Stimulated activated CD4-positive, alpha-beta T cell treated with anti-CD3 and anti-CD28 coated beads, Interleukin-4, amount 100 ng/mL, for 48 hours (primary cell): ENCODE measurements around the gene TEC.
"Not testable (repeated sequence)": the region's sequence is repeated elsewhere in the genome, so short reads cannot be mapped to it uniquely, and the experiment has no call there.

Experiments
- DNase-seq, 2 donors: peaks; one replicate each; pipeline ENCODE4 v3.0.0-alpha.2; 2020; ENCODE audit warnings: low read depth in 2 of 2

Gene TEC

GRCh38 chr4:48167538-48168263 is 101.9 kb downstream of the TEC start:
- no peak for DNase-seq

GRCh38 chr4:48164561-48164960 is 105.1 kb downstream of the TEC start:
- DNase-seq, result not testable (repeated sequence)

- DNase-seq, result no peak
Observed at GRCh38 chr4:48163746-48164145, 105.9 kb downstream of the TEC start.

- no peak for DNase-seq
Observed at GRCh38 chr4:48162162-48162561, 107.5 kb downstream of the TEC start.

- DNase-seq, result no peak
Observed at GRCh38 chr4:48157271-48157670, 112.4 kb downstream of the TEC start.

GRCh38 chr4:48156423-48156822 is 113.2 kb downstream of the TEC start:
- no peak for DNase-seq

GRCh38 chr4:48153791-48154550 is 115.7 kb downstream of the TEC start:
- no peak for DNase-seq

- DNase-seq, result no peak
Observed at GRCh38 chr4:48152259-48152658, 117.4 kb downstream of the TEC start.

GRCh38 chr4:48149827-48150370 is 119.7 kb downstream of the TEC start:
- DNase-seq, result no peak

GRCh38 chr4:48147621-48148020 is 122.0 kb downstream of the TEC start:
- DNase-seq, result no peak

- DNase-seq, result no peak
Observed at GRCh38 chr4:48141048-48141447, 128.6 kb downstream of the TEC start.

GRCh38 chr4:48139691-48140090 is 129.9 kb downstream of the TEC start:
- DNase-seq, result no peak

- DNase-seq, result no peak
Observed at GRCh38 chr4:48138936-48139335, 130.7 kb downstream of the TEC start.

GRCh38 chr4:48138511-48138910 is 131.1 kb downstream of the TEC start:
- DNase-seq, result no peak

- DNase-seq, result no peak
Observed at GRCh38 chr4:48137846-48138245, 131.8 kb downstream of the TEC start.

- DNase-seq, result no peak
Observed at GRCh38 chr4:48134081-48134480, 135.6 kb downstream of the TEC start, which contains the start of gene TXK. Gene TXK, minus strand, starts transcription at chr4:48134250. Its CDS starts 80 bp downstream, at chr4:48134170.

- no peak for DNase-seq
Observed at GRCh38 chr4:48133669-48134068, 136.0 kb downstream of the TEC start.

- no peak for DNase-seq
Observed at GRCh38 chr4:48131736-48132135, 137.9 kb downstream of the TEC start.

- no peak for DNase-seq
Observed at GRCh38 chr4:48130100-48130499, 139.5 kb downstream of the TEC start.

GRCh38 chr4:48129307-48130014 is 140.2 kb downstream of the TEC start:
- peak in 1 of 2 donors; percentile 35 for DNase-seq

GRCh38 chr4:48127682-48128404 is 141.8 kb downstream of the TEC start:
- peak; percentile 62 to 74 for DNase-seq

- no peak for DNase-seq
Observed at GRCh38 chr4:48127231-48127630, 142.4 kb downstream of the TEC start.
